KMS-11 (cell line): ENCODE measurements around the gene LTB4R2.
A peak's percentile ranks its signal among the peaks of the same experiment; 100 is the strongest.

Experiments
- H2AFZ ChIP-seq: fragments of 200-600 bp; sonication (generic); 2 replicates; pipeline ENCODE4 v1.6.1; 2016; ENCODE audit warnings: antibody characterized with exemption, mixed run types, low read depth
- H3K27ac ChIP-seq: fragments of 200-600 bp; sonication (generic); 2 replicates; pipeline ENCODE4 v1.6.1; 2016; ENCODE audit warnings: mild to moderate bottlenecking, mixed run types
- H3K27me3 ChIP-seq: fragments of 200-600 bp; sonication (generic); 2 replicates; pipeline ENCODE4 v1.6.1; 2017; ENCODE audit warnings: mild to moderate bottlenecking, low read depth, mixed run types, moderate library complexity; ENCODE audit not compliant: insufficient read depth
- H3K36me3 ChIP-seq: fragments of 200-600 bp; sonication (generic); 2 replicates; pipeline ENCODE4 v1.6.1; 2017; ENCODE audit warnings: mild to moderate bottlenecking, mixed run types; ENCODE audit not compliant: insufficient read depth
- H3K4me1 ChIP-seq: fragments of 200-600 bp; sonication (generic); 2 replicates; pipeline ENCODE4 v1.6.1; 2016; ENCODE audit warnings: mild to moderate bottlenecking, low read depth, mixed run types; ENCODE audit not compliant: poor library complexity, severe bottlenecking
- H3K4me2 ChIP-seq: fragments of 200-600 bp; sonication (generic); 2 replicates; pipeline ENCODE4 v1.7.0; 2016; ENCODE audit warnings: mild to moderate bottlenecking, mixed run types
- H3K4me3 ChIP-seq: fragments of 200-600 bp; sonication (generic); IDR thresholded peaks from 2 replicates; pipeline ENCODE4 v1.6.1; 2017; ENCODE audit warnings: low read depth, low read length, mixed read lengths; ENCODE audit not compliant: insufficient read depth
- H3K79me2 ChIP-seq: fragments of 200-600 bp; sonication (generic); 2 replicates; pipeline ENCODE4 v1.6.1; 2016; ENCODE audit warnings: low read depth, mixed run types; ENCODE audit not compliant: insufficient read depth
- H3K9ac ChIP-seq: fragments of 200-600 bp; sonication (generic); 2 replicates; pipeline ENCODE4 v1.6.1; 2016; ENCODE audit warnings: mild to moderate bottlenecking, mixed run types
- H4K20me1 ChIP-seq: fragments of 200-600 bp; sonication (generic); 2 replicates; pipeline ENCODE4 v1.6.1; 2016; ENCODE audit warnings: mild to moderate bottlenecking, mixed run types; ENCODE audit not compliant: insufficient read depth
- CTCF ChIP-seq: fragments of 200-600 bp; sonication (generic); conservative IDR thresholded peaks from 2 replicates; pipeline ENCODE4 v1.6.1; 2017; ENCODE audit warnings: low read depth, mild to moderate bottlenecking, antibody characterized with exemption, low read length, moderate library complexity, mixed read lengths

The LTB4R2 gene

GRCh38 chr14:24317141-24317928 is 7.4 kb downstream of the LTB4R2 start:
- Histone ChIP-seq H4K20me1 (no peaks in the 10 kb centered on the region), H3K9ac (no peak overlapping the region), H3K4me1 (peaks cover 26% of the 10 kb centered on the region), H3K36me3 (no peaks in the 10 kb centered on the region), H3K27me3 (no peaks in the 10 kb centered on the region), H2AFZ (no peak overlapping the region), H3K79me2 (peaks cover 2% of the 10 kb centered on the region; the same call in 1 of the 2 replicates), H3K4me3 (no peak overlapping the region), H3K4me2 (no peak overlapping the region), H3K27ac (no peak overlapping the region)
- TF ChIP-seq CTCF: no peak

GRCh38 chr14:24321212-24321975 is 11.5 kb downstream of the LTB4R2 start:
- Histone ChIP-seq H3K4me2 (peak overlapping the region; percentile 57), H2AFZ (no peak overlapping the region), H3K27me3 (no peaks in the 10 kb centered on the region)

GRCh38 chr14:24322672-24323071 is 12.7 kb downstream of the LTB4R2 start:
- TF ChIP-seq CTCF: no peak
- Histone ChIP-seq H3K4me1 (peaks cover 16% of the 10 kb centered on the region), H3K27me3 (no peaks in the 10 kb centered on the region), H3K9ac (no peak overlapping the region), H2AFZ (no peak overlapping the region), H3K79me2 (no peaks in the 10 kb centered on the region), H3K36me3 (no peaks in the 10 kb centered on the region), H3K4me2 (no peak overlapping the region), H3K27ac (no peak overlapping the region), H3K4me3 (no peak overlapping the region), H4K20me1 (no peaks in the 10 kb centered on the region)

More at GRCh38 chr14:24321212-24321975, 11.5 kb downstream of the LTB4R2 start:
- TF ChIP-seq CTCF: no peak
- Histone ChIP-seq H3K79me2 (no peaks in the 10 kb centered on the region), H3K4me1 (peaks cover 16% of the 10 kb centered on the region), H3K36me3 (no peaks in the 10 kb centered on the region), H3K4me3 (no peak overlapping the region), H3K27ac (no peak overlapping the region; the same call in 1 of the 2 replicates), H4K20me1 (no peaks in the 10 kb centered on the region), H3K9ac (no peak overlapping the region)

GRCh38 chr14:24323341-24323740 is 13.4 kb downstream of the LTB4R2 start:
- Histone ChIP-seq H3K4me1 (peaks cover 16% of the 10 kb centered on the region), H3K9ac (no peak overlapping the region), H3K4me2 (no peak overlapping the region), H4K20me1 (no peaks in the 10 kb centered on the region), H3K27ac (no peak overlapping the region), H2AFZ (no peak overlapping the region), H3K27me3 (no peaks in the 10 kb centered on the region), H3K4me3 (no peak overlapping the region), H3K79me2 (no peaks in the 10 kb centered on the region), H3K36me3 (no peaks in the 10 kb centered on the region)
- no peak for TF ChIP-seq CTCF
